T-helper 2 cell treated with Interferon-gamma antibody and Interleukin-4, amounts not matched to agents 100 ng/mL and 5 ng/mL, for 36 hours (primary cell): ENCODE results near the gene ENOX1. TPM values are rescaled to one million over a fixed set of nuclear protein-coding genes. Genes with fewer than 3 reads are reported as not detected.

ENCODE experiments used
- intact Hi-C: fragments of 100-400 bp; cut with micrococcal nuclease; formaldehyde crosslinking; loops from one replicate; pipeline ENCODE4 v1.15.1; 2023
- total RNA-seq: library from RNA; stranded (reverse); gene quantifications from 2 replicates; pipeline ENCODE4 v1.2.3, GENCODE V29; 2022

Gene ENOX1
- total RNA-seq, 1 donor from 2014 or later, result not detected

GRCh38 chr13:43316946-43317353 is 469.8 kb downstream of the ENOX1 start:
- intact Hi-C loops, result no loop called here

- intact Hi-C loops, result no loop called here
These were observed 470.5 kb downstream of the ENOX1 start for GRCh38 chr13:43316281-43316680.

- intact Hi-C loops, result no loop called here
These were observed 471.2 kb downstream of the ENOX1 start for GRCh38 chr13:43315522-43315921.

GRCh38 chr13:43309311-43309710 is 477.5 kb downstream of the ENOX1 start:
- intact Hi-C loops, result no loop called here

- intact Hi-C loops, result no loop called here
These were observed 478.8 kb downstream of the ENOX1 start for GRCh38 chr13:43307921-43308433.

- intact Hi-C loops, result no loop called here
These were observed 479.4 kb downstream of the ENOX1 start for GRCh38 chr13:43307221-43307920.

GRCh38 chr13:43306372-43306771 is 480.4 kb downstream of the ENOX1 start:
- intact Hi-C loops, result no loop called here

- intact Hi-C loops, result no loop called here
These were observed 481.4 kb downstream of the ENOX1 start for GRCh38 chr13:43305416-43305815.

- intact Hi-C loops, result no loop called here
These were observed 481.8 kb downstream of the ENOX1 start for GRCh38 chr13:43304945-43305344.

- intact Hi-C loops, result no loop called here
These were observed 482.3 kb downstream of the ENOX1 start for GRCh38 chr13:43304449-43304848.

GRCh38 chr13:43303033-43303729 is 483.6 kb downstream of the ENOX1 start:
- intact Hi-C loops, result no loop called here

GRCh38 chr13:43301346-43301969 is 485.3 kb downstream of the ENOX1 start:
- intact Hi-C loops, result no loop called here

GRCh38 chr13:43300865-43301264 is 485.9 kb downstream of the ENOX1 start:
- intact Hi-C loops, result no loop called here

GRCh38 chr13:43299374-43299773 is 487.4 kb downstream of the ENOX1 start:
- intact Hi-C loops, result no loop called here

- intact Hi-C loops, result no loop called here
These were observed 488.0 kb downstream of the ENOX1 start for GRCh38 chr13:43298816-43299215.

- intact Hi-C loops, result no loop called here
These were observed 488.6 kb downstream of the ENOX1 start for GRCh38 chr13:43297967-43298678.

GRCh38 chr13:43295825-43296564 is 490.8 kb downstream of the ENOX1 start:
- intact Hi-C loops, result no loop called here

- intact Hi-C loops, result no loop called here
These were observed 491.5 kb downstream of the ENOX1 start for GRCh38 chr13:43295321-43295720.

- intact Hi-C loops, result no loop called here
These were observed 492.4 kb downstream of the ENOX1 start for GRCh38 chr13:43294412-43294811.

- intact Hi-C loops, result no loop called here
These were observed 492.8 kb downstream of the ENOX1 start for GRCh38 chr13:43293986-43294385.

- intact Hi-C loops, result no loop called here
These were observed 493.2 kb downstream of the ENOX1 start for GRCh38 chr13:43293561-43293960.
